HTR-8/SVneo (cell line): Measurements from ENCODE around the gene GPC2.

Experiments
- DNase-seq: peaks from one replicate; pipeline ENCODE4 v3.0.0; 2011; ENCODE audit warnings: low spot score, mixed read lengths; ENCODE audit not compliant: insufficient read length
- FAIRE-seq: peaks from 2 replicates; lab custom pipeline; 2011; peaks lifted over from hg19 to GRCh38; lab: Jason Lieb, UNC

GPC2 gene

DNA sequence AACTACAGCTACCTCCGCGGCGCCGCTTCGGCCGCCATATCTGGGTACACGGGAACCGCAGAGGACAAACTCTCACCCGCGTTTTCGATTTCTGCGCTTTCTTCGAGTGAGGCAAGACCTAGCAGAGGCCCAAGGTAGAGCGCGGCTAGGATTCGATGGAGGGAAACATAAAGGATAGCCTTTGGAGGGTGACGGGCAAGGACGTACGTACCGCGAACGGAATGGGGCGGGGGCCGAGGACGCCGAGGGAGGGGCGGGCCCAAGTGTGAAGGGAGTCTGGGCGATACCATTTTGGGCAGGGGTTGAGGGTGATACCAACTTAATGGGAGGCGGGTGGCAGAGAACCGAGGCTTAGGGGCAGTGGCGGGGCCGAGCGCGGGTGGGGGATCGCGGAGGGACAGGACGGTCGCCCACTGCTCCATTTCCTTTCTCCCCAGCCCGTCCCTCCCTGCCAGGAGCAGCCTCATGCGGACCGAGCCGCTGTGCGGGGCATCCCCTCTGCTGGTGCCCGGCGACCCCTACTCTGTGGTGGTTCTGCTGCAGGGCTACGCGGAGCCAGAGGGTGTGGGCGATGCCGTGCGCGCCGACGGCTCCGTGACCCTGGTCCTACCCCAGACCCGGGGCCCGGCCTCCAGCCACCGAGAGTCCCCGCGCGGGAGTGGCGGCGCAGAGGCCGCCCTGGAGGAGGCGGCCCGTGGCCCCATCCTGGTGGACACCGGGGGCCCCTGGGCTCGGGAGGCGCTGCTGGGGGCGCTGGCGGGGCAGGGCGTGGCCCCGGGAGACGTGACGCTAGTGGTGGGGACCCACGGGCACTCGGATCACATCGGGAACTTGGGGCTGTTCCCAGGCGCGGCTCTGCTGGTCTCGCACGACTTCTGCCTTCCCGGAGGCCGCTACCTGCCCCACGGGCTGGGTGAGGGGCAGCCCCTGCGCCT, 50.0 kb downstream of the GPC2 start, which contains the start of gene MBLAC1:
Gene MBLAC1 (plus strand): TSS at position 37 of the 935 bp plus-strand sequence. CDS start 429 bp downstream, at position 466.
- FAIRE-seq (no peak), DNase-seq (peak; percentile 75)

DNA sequence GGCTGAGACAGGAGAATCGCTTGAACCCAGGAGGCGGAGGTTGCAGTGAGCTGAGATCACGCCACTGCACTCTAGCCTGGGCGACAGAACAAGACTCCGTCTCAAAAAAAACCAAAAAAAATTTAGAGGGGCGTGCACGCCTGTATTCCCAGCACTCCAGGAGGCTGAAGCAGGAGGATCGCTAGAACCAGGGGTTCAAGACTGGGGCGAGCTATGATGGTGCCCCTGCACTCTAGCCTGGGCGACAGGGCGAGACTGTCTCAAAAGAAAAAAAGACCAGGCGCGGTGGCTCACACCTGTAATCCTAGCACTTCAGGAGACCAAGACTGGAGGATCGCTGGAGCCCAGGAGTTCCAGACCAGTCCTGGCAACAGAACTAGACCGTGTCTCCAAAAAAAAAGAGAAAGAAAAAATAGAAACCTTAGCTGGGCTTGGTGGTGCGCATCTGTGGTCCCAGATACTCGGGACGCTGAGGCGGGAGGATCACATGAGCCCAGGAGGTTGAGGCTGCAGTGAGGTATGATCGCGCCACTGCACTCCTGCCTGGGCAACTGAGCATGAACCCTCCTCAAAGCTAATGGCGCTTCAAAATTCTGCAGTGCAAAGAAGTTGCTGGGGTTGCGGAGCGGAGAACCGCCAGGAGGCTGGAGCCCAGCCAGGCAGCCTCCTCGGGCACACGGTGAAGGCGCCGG, 50.8 kb downstream of the GPC2 start:
- DNase-seq, result no peak
- no peak for FAIRE-seq

DNA sequence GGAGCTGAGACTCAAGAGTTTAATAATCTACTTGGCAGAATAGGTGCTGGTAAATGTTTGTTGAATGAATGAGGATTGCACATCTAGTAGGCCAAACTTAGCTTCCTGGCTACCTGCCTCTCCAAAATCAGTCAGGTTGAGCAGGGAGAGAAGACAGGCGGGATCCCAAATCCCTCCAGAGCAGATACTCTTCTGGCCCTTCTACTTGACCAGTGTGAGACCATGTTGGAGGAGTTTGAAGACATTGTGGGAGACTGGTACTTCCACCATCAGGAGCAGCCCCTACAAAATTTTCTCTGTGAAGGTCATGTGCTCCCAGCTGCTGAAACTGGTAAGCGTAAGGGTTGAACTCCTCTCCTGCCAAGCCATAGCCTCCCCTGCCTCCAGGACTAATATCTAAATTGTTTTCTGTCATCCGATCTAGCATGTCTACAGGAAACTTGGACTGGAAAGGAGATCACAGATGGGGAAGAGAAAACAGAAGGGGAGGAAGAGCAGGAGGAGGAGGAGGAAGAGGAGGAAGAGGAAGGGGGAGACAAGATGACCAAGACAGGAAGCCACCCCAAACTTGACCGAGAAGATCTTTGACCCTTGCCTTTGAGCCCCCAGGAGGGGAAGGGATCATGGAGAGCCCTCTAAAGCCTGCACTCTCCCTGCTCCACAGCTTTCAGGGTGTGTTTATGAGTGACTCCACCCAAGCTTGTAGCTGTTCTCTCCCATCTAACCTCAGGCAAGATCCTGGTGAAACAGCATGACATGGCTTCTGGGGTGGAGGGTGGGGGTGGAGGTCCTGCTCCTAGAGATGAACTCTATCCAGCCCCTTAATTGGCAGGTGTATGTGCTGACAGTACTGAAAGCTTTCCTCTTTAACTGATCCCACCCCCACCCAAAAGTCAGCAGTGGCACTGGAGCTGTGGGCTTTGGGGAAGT, 52.6 kb downstream of the GPC2 start:
- FAIRE-seq, result no peak
- no peak for DNase-seq

DNA sequence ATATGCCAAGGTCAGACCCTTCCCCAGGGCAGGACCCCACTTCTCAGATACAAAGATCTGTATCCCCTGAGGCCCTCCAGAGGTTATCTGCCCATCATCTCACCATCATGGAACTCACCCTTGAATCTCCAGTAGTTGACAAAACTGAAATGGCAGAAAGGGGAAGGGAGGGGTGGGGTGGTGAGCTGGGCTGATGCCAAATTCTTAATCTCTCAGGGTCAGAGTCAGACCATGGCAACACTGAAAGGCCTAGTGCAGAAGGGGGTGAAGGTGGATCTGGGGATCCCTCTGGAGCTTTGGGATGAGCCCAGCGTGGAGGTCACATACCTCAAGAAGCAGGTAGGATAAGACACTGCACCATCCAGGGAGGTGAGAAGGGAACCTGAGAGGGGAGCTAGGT, 54.6 kb downstream of the GPC2 start:
- FAIRE-seq (no peak), DNase-seq (no peak)

DNA sequence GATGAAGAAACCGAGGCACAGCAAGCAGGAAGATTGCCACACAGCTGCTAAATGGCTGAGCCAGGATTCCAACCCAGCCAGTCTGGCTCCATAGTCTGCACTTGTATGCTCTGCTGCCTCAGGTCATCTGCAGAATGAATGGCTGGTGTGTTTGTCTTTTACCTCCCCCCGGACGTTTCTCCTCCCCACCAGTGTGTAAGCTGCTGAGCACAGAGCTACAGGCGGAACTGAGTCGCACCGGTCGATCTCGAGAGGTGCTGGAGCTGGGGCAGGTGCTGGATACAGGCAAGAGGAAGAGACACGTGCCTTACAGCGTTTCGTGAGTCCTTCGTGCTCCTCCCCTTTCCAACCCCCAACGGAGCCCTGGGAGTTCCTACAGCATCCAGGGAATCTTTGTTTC, 55.1 kb downstream of the GPC2 start:
- DNase-seq (no peak), FAIRE-seq (no peak)

DNA sequence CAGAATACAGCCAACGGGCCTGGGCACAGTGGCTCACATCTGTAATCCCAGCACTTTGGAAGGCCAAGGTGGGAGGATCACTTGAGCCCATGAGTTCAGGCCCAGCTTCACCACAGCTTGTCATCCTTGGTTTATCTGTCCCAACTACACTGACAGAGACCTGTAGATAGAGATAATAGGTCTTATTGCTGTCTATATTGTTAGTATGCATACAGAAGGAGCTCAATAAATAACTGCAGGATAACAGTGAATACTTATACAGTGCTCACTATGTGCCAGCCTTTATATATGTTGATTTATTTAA, 56.5 kb downstream of the GPC2 start:
- DNase-seq (no peak), FAIRE-seq (no peak)

DNA sequence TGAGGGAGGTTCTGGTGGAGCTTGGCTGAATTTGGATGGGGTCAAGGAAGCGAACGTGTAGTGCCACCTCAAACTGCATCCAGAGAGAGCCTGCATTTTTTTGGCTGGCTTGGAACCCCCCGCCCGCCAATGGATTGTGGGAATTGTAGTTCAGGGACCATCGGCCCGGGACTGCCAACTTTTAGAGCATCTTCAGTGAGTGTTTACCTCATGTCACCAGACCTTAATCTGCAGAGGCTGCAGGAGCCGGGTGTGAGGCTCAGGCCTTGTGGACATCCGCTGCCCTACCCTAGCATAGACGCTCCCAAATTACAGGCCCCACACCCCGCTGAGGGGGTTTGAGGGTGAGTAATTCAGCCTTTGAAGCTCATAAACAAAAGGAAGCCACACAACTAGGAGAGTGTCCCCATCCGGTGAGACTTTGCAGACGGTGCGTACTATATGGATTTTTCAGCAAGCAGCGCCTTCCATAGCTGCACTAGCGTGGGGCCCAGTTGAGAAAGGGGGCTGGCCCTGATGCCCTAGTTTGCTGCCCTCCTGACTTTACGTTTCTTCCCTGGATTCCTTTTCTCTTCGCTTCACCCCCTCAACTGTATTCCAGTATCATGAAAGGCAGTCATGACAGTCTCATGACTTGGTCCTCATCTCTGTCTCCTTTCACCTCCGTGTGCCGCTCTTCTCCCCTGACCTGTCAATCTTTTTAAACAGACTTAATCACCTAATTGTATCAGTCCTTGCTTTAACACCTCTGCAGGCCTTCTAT, 57.0 kb downstream of the GPC2 start:
- FAIRE-seq, result no peak

More for the DNA sequence above, 57.0 kb downstream of the GPC2 start:
- DNase-seq, result peak; percentile 62
